Thyroid gland (tissue), 4 donors: Measurements from ENCODE around the gene KRTAP24-1.

Source experiments
- POLR2A ChIP-seq, 2 donors: fragments of 450-650 bp; IDR thresholded peaks; one replicate each; pipeline ENCODE4 v1.6.1; 2017; ENCODE audit warnings: antibody characterized with exemption in 2 of 2, mild to moderate bottlenecking in 2 of 2, moderate library complexity in 1 of 2
- TF ChIP-seq, protein P1 (sequence below), 6 experiments: fragments of 200-600 bp in 3 of 6; fragments of 450-650 bp in 3 of 6; sonication (generic) in 3 of 6; IDR thresholded peaks; one replicate each; pipeline ENCODE4 v1.5.1; 2016 to 2019; ENCODE audit warnings: antibody characterized with exemption in 6 of 6, mild to moderate bottlenecking in 2 of 6, inconsistent platforms in 1 of 6, moderate library complexity in 1 of 6

DNA sequence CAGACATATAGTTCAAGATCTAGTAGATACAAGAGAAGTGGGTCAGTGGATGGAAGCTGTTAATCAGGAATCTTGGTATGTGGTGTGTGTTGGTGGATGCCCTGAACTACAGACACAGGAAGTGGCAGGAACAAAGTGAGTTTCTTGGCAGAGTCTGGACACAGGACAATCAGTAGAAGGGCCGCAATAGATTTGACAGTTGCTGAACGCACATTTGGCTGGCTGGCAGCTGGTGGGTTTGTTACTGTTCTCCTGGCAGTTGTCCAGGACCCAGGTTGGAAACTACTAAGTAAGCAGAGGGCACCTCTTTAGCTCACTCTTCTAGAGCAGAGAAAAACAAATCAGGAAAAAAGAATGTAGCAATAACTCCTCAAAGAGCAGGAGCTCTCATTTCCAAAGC is 24.1 kb upstream of the KRTAP24-1 start:
- TF ChIP-seq, protein P1, sequence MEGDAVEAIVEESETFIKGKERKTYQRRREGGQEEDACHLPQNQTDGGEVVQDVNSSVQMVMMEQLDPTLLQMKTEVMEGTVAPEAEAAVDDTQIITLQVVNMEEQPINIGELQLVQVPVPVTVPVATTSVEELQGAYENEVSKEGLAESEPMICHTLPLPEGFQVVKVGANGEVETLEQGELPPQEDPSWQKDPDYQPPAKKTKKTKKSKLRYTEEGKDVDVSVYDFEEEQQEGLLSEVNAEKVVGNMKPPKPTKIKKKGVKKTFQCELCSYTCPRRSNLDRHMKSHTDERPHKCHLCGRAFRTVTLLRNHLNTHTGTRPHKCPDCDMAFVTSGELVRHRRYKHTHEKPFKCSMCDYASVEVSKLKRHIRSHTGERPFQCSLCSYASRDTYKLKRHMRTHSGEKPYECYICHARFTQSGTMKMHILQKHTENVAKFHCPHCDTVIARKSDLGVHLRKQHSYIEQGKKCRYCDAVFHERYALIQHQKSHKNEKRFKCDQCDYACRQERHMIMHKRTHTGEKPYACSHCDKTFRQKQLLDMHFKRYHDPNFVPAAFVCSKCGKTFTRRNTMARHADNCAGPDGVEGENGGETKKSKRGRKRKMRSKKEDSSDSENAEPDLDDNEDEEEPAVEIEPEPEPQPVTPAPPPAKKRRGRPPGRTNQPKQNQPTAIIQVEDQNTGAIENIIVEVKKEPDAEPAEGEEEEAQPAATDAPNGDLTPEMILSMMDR (IDR thresholded peaks at IDR 0.05): no peak
- no peak for TF ChIP-seq POLR2A (IDR thresholded peaks at IDR 0.05)
